Neural progenitor cell (in vitro differentiated cells): ENCODE data around the gene ADGRG2. TPM values are rescaled to one million over a fixed set of nuclear protein-coding genes. Genes with fewer than 3 reads are reported as not detected.

ENCODE experiments used
- DNase-seq: peaks from one replicate; pipeline ENCODE4 v3.0.0-alpha.2; 2016; ENCODE audit warnings: low spot score
- H2AFZ ChIP-seq: fragments of 200-600 bp; sonication (generic); replicated peaks from 2 replicates; pipeline ENCODE4 v1.6.1; 2016; ENCODE audit warnings: antibody characterized with exemption
- H3F3A ChIP-seq: fragments of 200-600 bp; sonication (generic); 2 replicates; pipeline ENCODE4 v1.6.1; 2016; ENCODE audit warnings: antibody characterized with exemption, low read depth
- H3K27ac ChIP-seq: fragments of 200-600 bp; sonication (generic); 2 replicates; pipeline ENCODE4 v1.5.1; 2016; ENCODE audit warnings: mild to moderate bottlenecking
- H3K27me3 ChIP-seq: fragments of 200-600 bp; sonication (generic); 2 replicates; pipeline ENCODE4 v1.6.1; 2016; ENCODE audit warnings: mild to moderate bottlenecking, moderate library complexity
- H3K36me3 ChIP-seq: fragments of 200-600 bp; sonication (generic); 2 replicates; pipeline ENCODE4 v1.5.1; 2016
- H3K4me1 ChIP-seq: fragments of 200-600 bp; sonication (generic); 2 replicates; pipeline ENCODE4 v1.6.1; 2016; ENCODE audit warnings: mixed run types
- H3K4me2 ChIP-seq: fragments of 200-600 bp; sonication (generic); 2 replicates; pipeline ENCODE4 v1.6.1; 2016
- H3K4me3 ChIP-seq: fragments of 200-600 bp; sonication (generic); 2 replicates; pipeline ENCODE4 v1.5.1; 2016
- H3K79me2 ChIP-seq: fragments of 200-600 bp; sonication (generic); 2 replicates; pipeline ENCODE4 v1.6.1; 2016; ENCODE audit warnings: low read depth
- H3K9ac ChIP-seq: fragments of 200-600 bp; sonication (generic); 2 replicates; pipeline ENCODE4 v1.6.1; 2016
- H3K9me3 ChIP-seq: fragments of 200-600 bp; sonication (generic); 2 replicates; pipeline ENCODE4 v1.5.1; 2016; ENCODE audit warnings: low read depth
- H4K20me1 ChIP-seq: fragments of 200-600 bp; sonication (generic); 2 replicates; pipeline ENCODE4 v1.6.1; 2016; ENCODE audit warnings: low read depth
- H3K27ac Mint-ChIP-seq: 3 replicates; pipeline ENCODE4 v1.8.0; 2021; ENCODE audit warnings: mixed read lengths
- H3K27me3 Mint-ChIP-seq: 2 replicates; pipeline ENCODE4 v1.8.0; 2022; ENCODE audit warnings: low read depth, mild to moderate bottlenecking, inconsistent platforms, moderate library complexity, mixed read lengths; ENCODE audit not compliant: insufficient read depth
- H3K36me3 Mint-ChIP-seq: 3 replicates; pipeline ENCODE4 v1.8.0; 2021; ENCODE audit warnings: mixed read lengths
- H3K4me1 Mint-ChIP-seq: 3 replicates; pipeline ENCODE4 v1.8.0; 2021; ENCODE audit warnings: mixed read lengths
- H3K4me3 Mint-ChIP-seq: 3 replicates; pipeline ENCODE4 v1.8.0; 2021; ENCODE audit warnings: mild to moderate bottlenecking, moderate library complexity, mixed read lengths
- H3K9me3 Mint-ChIP-seq: 3 replicates; pipeline ENCODE4 v1.8.0; 2020; ENCODE audit warnings: mixed read lengths
- CTCF ChIP-seq: fragments of 200-600 bp; sonication (generic); IDR thresholded peaks from 2 replicates; pipeline ENCODE4 v1.5.1; 2017; ENCODE audit warnings: antibody characterized with exemption, mild to moderate bottlenecking
- EZH2 ChIP-seq: fragments of 200-600 bp; sonication (generic); IDR thresholded peaks from 2 replicates; pipeline ENCODE4 v1.6.1; 2017; ENCODE audit warnings: antibody characterized with exemption, mild to moderate bottlenecking, moderate library complexity
- EZH2phosphoT487 ChIP-seq: fragments of 200-600 bp; sonication (generic); IDR thresholded peaks from 2 replicates; pipeline ENCODE4 v1.6.1; 2017; ENCODE audit warnings: antibody characterized with exemption
- total RNA-seq: library from RNA; depleted of rRNA; stranded (reverse); fragments of >200 nt; gene quantifications from 2 replicates; pipeline ENCODE4 v1.2.3, GENCODE V29; 2015; ENCODE audit warnings: low replicate concordance

ADGRG2 gene
- total RNA-seq, 1 donor from 2014 or later = 0.80 TPM

DNA sequence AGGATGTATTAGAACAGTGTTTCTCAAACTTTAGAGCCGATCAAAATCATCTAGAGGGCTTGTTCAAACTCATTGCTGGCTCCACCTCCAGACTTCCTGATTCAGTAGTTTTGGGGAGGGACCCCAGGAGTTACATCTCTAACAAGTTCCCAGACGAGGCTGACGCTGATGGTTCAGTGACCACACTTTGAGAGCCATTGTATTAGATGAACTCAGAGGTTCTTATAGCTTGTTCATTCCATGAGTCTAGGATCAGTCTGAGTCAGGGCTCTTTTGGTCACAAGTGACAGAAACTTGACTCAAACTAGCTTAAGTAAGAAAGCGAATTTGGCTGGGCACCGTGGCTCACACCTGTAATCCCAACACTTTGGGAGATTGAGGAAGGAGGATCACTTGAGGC lies 11.5 kb upstream of the ADGRG2 start:
- H3K9me3 Mint-ChIP-seq = peaks cover 2% of the 10 kb centered on the region
- no peak overlapping the region for H2AFZ ChIP-seq

DNA sequence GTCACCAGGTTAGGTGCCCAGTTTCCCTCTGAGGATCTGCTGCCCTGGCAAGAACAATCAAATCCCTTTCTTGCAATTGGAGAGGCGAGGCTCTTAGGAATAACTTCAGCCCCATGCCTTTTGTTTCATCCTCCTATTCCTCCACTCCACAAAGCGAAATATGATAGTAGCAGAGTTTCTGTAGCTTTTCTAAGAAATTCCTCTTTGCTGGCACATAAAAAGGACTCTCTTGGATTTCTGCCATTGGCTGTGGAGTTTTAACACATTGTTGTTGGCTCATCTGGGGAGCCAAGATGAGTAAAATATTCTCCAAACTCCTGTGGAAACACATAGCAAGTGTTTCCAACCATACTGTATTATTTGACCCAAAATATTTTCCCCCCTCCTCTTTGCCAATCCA lies 11.0 kb upstream of the ADGRG2 start:
- Mint-ChIP-seq H3K27ac (no peak overlapping the region), H3K4me1 (no peaks in the 10 kb centered on the region), H3K36me3 (no peaks in the 10 kb centered on the region), H3K4me3 (no peak overlapping the region), H3K27me3 (peaks cover 7% of the 10 kb centered on the region), H3K9me3 (peaks cover 3% of the 10 kb centered on the region)
- TF ChIP-seq EZH2 (no peak), EZH2phosphoT487 (no peak), CTCF (no peak)
- no peak for DNase-seq
- H3K36me3 ChIP-seq = no peaks in the 10 kb centered on the region
- H4K20me1 ChIP-seq = no peaks in the 10 kb centered on the region
- H3K27me3 ChIP-seq = no peaks in the 10 kb centered on the region
- no peaks in the 10 kb centered on the region for H3F3A ChIP-seq
- no peaks in the 10 kb centered on the region for H3K9me3 ChIP-seq
- H3K4me2 ChIP-seq = no peak overlapping the region
- H3K4me3 ChIP-seq = no peak overlapping the region
- H3K4me1 ChIP-seq = no peaks in the 10 kb centered on the region
- H3K27ac ChIP-seq = no peak overlapping the region
- no peak overlapping the region for H2AFZ ChIP-seq
- no peaks in the 10 kb centered on the region for H3K79me2 ChIP-seq
- no peak overlapping the region for H3K9ac ChIP-seq

More for the DNA sequence above, 11.5 kb upstream of the ADGRG2 start:
- Histone ChIP-seq H3K4me3 (no peak overlapping the region), H3K9me3 (no peaks in the 10 kb centered on the region), H3F3A (no peaks in the 10 kb centered on the region), H3K36me3 (no peaks in the 10 kb centered on the region), H3K4me2 (no peak overlapping the region), H3K79me2 (no peaks in the 10 kb centered on the region), H3K4me1 (no peaks in the 10 kb centered on the region), H3K27me3 (no peaks in the 10 kb centered on the region), H3K27ac (no peak overlapping the region), H4K20me1 (no peaks in the 10 kb centered on the region), H3K9ac (no peak overlapping the region)
- no peaks in the 10 kb centered on the region for H3K4me1 Mint-ChIP-seq
- TF ChIP-seq CTCF (no peak), EZH2phosphoT487 (no peak), EZH2 (no peak)
- H3K36me3 Mint-ChIP-seq = no peaks in the 10 kb centered on the region
- H3K27me3 Mint-ChIP-seq = peaks cover 5% of the 10 kb centered on the region
- H3K27ac Mint-ChIP-seq = no peak overlapping the region
- H3K4me3 Mint-ChIP-seq = no peak overlapping the region
- no peak for DNase-seq

DNA sequence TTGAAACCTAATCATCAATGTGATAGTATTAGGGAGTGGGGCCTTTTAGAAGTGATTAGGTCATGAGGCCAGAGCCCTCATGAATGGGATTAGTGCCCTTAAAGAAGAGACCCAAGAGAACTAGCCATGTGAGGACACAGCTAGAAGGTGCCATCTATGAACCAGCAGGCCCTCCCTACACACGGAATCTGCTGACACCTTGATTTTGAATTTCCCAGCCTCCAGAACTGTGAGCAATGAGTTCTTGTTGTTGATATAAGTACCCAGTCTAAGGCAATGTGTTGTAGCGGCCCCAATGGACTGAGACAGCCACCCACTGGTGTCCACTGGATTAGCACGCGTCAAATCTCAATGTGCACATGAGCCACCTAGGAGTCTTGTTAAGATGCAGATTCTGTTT lies 8.4 kb upstream of the ADGRG2 start:
- H3K79me2 ChIP-seq = no peaks in the 10 kb centered on the region
- H3K9me3 Mint-ChIP-seq = peaks cover 4% of the 10 kb centered on the region
- H3K36me3 Mint-ChIP-seq = no peaks in the 10 kb centered on the region
- H3K4me3 ChIP-seq = no peak overlapping the region
- H3F3A ChIP-seq = no peaks in the 10 kb centered on the region
- no peaks in the 10 kb centered on the region for H3K4me1 ChIP-seq
- no peak overlapping the region for H3K27ac ChIP-seq
- no peak for DNase-seq
- H3K4me3 Mint-ChIP-seq = no peak overlapping the region
- H3K36me3 ChIP-seq = no peaks in the 10 kb centered on the region
- H2AFZ ChIP-seq = no peak overlapping the region
- H4K20me1 ChIP-seq = no peaks in the 10 kb centered on the region
- peaks cover 10% of the 10 kb centered on the region for H3K27me3 Mint-ChIP-seq
- H3K4me1 Mint-ChIP-seq = no peaks in the 10 kb centered on the region
- no peak overlapping the region for H3K4me2 ChIP-seq
- no peaks in the 10 kb centered on the region for H3K27me3 ChIP-seq
- no peaks in the 10 kb centered on the region for H3K9me3 ChIP-seq
- H3K9ac ChIP-seq = no peak overlapping the region
- H3K27ac Mint-ChIP-seq = no peak overlapping the region
- TF ChIP-seq EZH2phosphoT487 (no peak), CTCF (no peak), EZH2 (no peak)

DNA sequence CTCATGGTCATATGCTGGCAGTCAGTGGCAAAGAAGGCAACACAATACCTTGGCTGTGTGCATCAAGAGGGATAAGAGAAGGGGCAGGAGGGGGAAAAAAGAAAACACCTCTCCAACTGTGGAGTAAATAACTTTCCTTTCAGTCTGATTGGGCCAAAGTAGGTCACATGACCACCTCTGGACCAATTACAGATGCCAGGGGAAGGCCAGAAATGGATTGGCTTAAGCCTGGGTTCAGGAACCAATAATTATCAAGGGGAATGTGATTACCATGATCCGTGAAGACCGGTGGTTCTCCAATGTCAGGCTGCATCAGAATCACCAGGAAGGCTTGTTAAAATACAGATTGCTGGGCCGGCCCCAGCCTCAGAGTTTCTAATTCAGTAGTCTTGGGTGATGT lies 7.4 kb upstream of the ADGRG2 start:
- H3K36me3 Mint-ChIP-seq = no peaks in the 10 kb centered on the region
- Histone ChIP-seq H3K79me2 (no peaks in the 10 kb centered on the region), H3K36me3 (no peaks in the 10 kb centered on the region)

More for the DNA sequence above, 7.4 kb upstream of the ADGRG2 start:
- no peaks in the 10 kb centered on the region for H3K4me1 Mint-ChIP-seq
- peaks cover 14% of the 10 kb centered on the region for H3K27me3 Mint-ChIP-seq
- TF ChIP-seq EZH2phosphoT487 (no peak), EZH2 (no peak), CTCF (no peak)
- Histone ChIP-seq H3K9ac (no peak overlapping the region), H4K20me1 (no peaks in the 10 kb centered on the region), H3F3A (no peaks in the 10 kb centered on the region), H3K9me3 (no peaks in the 10 kb centered on the region), H2AFZ (no peak overlapping the region), H3K27ac (no peak overlapping the region), H3K4me2 (no peak overlapping the region), H3K4me1 (no peaks in the 10 kb centered on the region), H3K4me3 (no peak overlapping the region), H3K27me3 (peaks cover 7% of the 10 kb centered on the region)
- H3K4me3 Mint-ChIP-seq = no peak overlapping the region
- H3K9me3 Mint-ChIP-seq = peaks cover 4% of the 10 kb centered on the region
- no peak for DNase-seq
- H3K27ac Mint-ChIP-seq = no peak overlapping the region
